IMR-90 (cell line): Measurements from ENCODE around the gene EED. TPM values are rescaled to one million over a fixed set of nuclear protein-coding genes. Genes with fewer than 3 reads are reported as not detected.

ENCODE experiments used
- ATAC-seq: fragments of 200-7000 bp; cut with Tn5 transposase; 2 replicates; pipeline ENCODE4 v1.9.1; 2020; ENCODE audit warnings: low read depth, mild to moderate bottlenecking, moderate library complexity
- BruUV-seq: library from RNA; stranded (reverse); fragments of 400-500 nt; replicated peaks from 2 replicates; lab custom pipeline; 2021; lab: Mats Ljungman, UMichigan
- CTCF ChIA-PET: fragments of 300-600 bp; formaldehyde crosslinking; extraction: SDS; loops from one replicate; lab custom pipeline; 2021; ENCODE audit warnings: antibody characterized with exemption; lab: Yijun Ruan, JAX
- POLR2A ChIA-PET: fragments of 300-600 bp; sonication (Branson Sonifier 250); formaldehyde crosslinking; loops from one replicate; lab custom pipeline; 2022; ENCODE audit warnings: antibody characterized with exemption; ENCODE audit not compliant: unreplicated experiment; lab: Charles Lee
- DNase-seq: peaks from one replicate; pipeline ENCODE4 v3.0.0; 2013
- H2AFZ ChIP-seq: replicated peaks from 2 replicates; pipeline ENCODE3; 2013; ENCODE audit warnings: low read length, mild to moderate bottlenecking; ENCODE audit not compliant: poor library complexity
- H2AK5ac ChIP-seq: 2 replicates; pipeline ENCODE4 v1.6.1; 2013; ENCODE audit warnings: low read depth, low read length, inconsistent platforms
- H2AK9ac ChIP-seq: replicated peaks from 2 replicates; pipeline ENCODE3; 2013; ENCODE audit warnings: mild to moderate bottlenecking, low read depth, low read length, moderate library complexity; ENCODE audit not compliant: poor library complexity
- H2BK120ac ChIP-seq: 2 replicates; pipeline ENCODE4 v1.6.1; 2013; ENCODE audit warnings: low read depth, low read length, inconsistent platforms
- H2BK15ac ChIP-seq: 3 replicates; pipeline ENCODE4 v1.6.1; 2013; ENCODE audit warnings: low read depth, low read length, inconsistent platforms
- H2BK20ac ChIP-seq: 2 replicates; pipeline ENCODE4 v1.6.1; 2013; ENCODE audit warnings: low read depth, mild to moderate bottlenecking, inconsistent platforms, low read length, moderate library complexity
- H2BK5ac ChIP-seq: 2 replicates; pipeline ENCODE4 v1.6.1; 2013; ENCODE audit warnings: mild to moderate bottlenecking, low read depth, low read length, inconsistent platforms; ENCODE audit not compliant: poor library complexity, severe bottlenecking
- H3K14ac ChIP-seq: replicated peaks from 2 replicates; pipeline ENCODE4 v1.6.1; 2013; ENCODE audit warnings: low read depth, low read length, inconsistent platforms
- H3K18ac ChIP-seq: 2 replicates; pipeline ENCODE4 v1.6.1; 2013; ENCODE audit warnings: low read depth, low read length, control low read depth
- H3K23ac ChIP-seq: 2 replicates; pipeline ENCODE4 v1.6.1; 2013; ENCODE audit warnings: low read depth, low read length, inconsistent platforms
- H3K27ac ChIP-seq: 2 replicates; pipeline ENCODE4 v1.5.1; 2013; ENCODE audit warnings: mild to moderate bottlenecking, control low read depth, low read length; ENCODE audit not compliant: insufficient read depth
- H3K27me3 ChIP-seq: 2 replicates; pipeline ENCODE4 v1.6.1; 2013; ENCODE audit warnings: low read length; ENCODE audit not compliant: control insufficient read depth, insufficient read depth
- H3K36me3 ChIP-seq: 2 replicates; pipeline ENCODE4 v1.6.1; 2013; ENCODE audit warnings: low read length, mixed read lengths; ENCODE audit not compliant: control insufficient read depth, insufficient read depth
- H3K4ac ChIP-seq: 2 replicates; pipeline ENCODE4 v1.6.1; 2013; ENCODE audit warnings: low read depth, low read length, inconsistent platforms
- H3K4me1 ChIP-seq: 2 replicates; pipeline ENCODE4 v1.6.1; 2013; ENCODE audit warnings: low read length, mixed read lengths; ENCODE audit not compliant: control insufficient read depth, insufficient read depth
- H3K4me2 ChIP-seq: 2 replicates; pipeline ENCODE4 v1.6.1; 2013; ENCODE audit warnings: low read depth, mild to moderate bottlenecking, control low read depth, low read length, moderate library complexity
- H3K4me3 ChIP-seq: 2 replicates; pipeline ENCODE4 v1.5.1; 2013; ENCODE audit warnings: low read depth, mild to moderate bottlenecking, control low read depth, low read length, moderate library complexity; ENCODE audit not compliant: insufficient read depth
- H3K56ac ChIP-seq: 2 replicates; pipeline ENCODE4 v1.6.1; 2013; ENCODE audit warnings: low read length, inconsistent platforms; ENCODE audit not compliant: insufficient read depth; ENCODE audit errors: extremely low read depth
- H3K79me1 ChIP-seq, 2 experiments: 2 replicates each; pipeline ENCODE4 v1.6.1; 2013; ENCODE audit warnings: low read length in 2 of 2, inconsistent platforms in 1 of 2, low read depth in 1 of 2
- H3K9ac ChIP-seq: 2 replicates; pipeline ENCODE4 v1.6.1; 2013; ENCODE audit warnings: low read depth, low read length, control low read depth
- H3K9me1 ChIP-seq: 2 replicates; pipeline ENCODE4 v1.6.1; 2013; ENCODE audit warnings: low read length, inconsistent platforms; ENCODE audit not compliant: insufficient read depth
- H3K9me3 ChIP-seq: 2 replicates; pipeline ENCODE4 v1.6.1; 2013; ENCODE audit warnings: low read length; ENCODE audit not compliant: control insufficient read depth, insufficient read depth
- H4K20me1 ChIP-seq: 2 replicates; pipeline ENCODE4 v1.6.1; 2013; ENCODE audit warnings: low read length, inconsistent platforms; ENCODE audit not compliant: insufficient read depth
- H4K5ac ChIP-seq: 2 replicates; pipeline ENCODE4 v1.6.1; 2013; ENCODE audit warnings: mild to moderate bottlenecking, low read depth, low read length, control low read depth
- H4K8ac ChIP-seq, 2 experiments: 2 replicates each; pipeline ENCODE4 v1.6.1; 2013; ENCODE audit warnings: low read depth in 2 of 2, low read length in 2 of 2, control low read depth in 1 of 2, inconsistent platforms in 1 of 2
- H4K91ac ChIP-seq: 2 replicates; pipeline ENCODE4 v1.6.1; 2013; ENCODE audit warnings: low read depth, low read length, inconsistent platforms; ENCODE audit not compliant: insufficient read depth
- BHLHE40 ChIP-seq: fragments of 150-350 bp; IDR thresholded peaks from 2 replicates; pipeline ENCODE4 v1.6.1; 2016; ENCODE audit warnings: mild to moderate bottlenecking, low read depth, low read length
- CEBPB ChIP-seq: IDR thresholded peaks from 2 replicates; pipeline ENCODE4 v1.6.1; 2012; ENCODE audit warnings: low read depth, low read length, improper control_type of control experiment
- CHD1 ChIP-seq: IDR thresholded peaks from 2 replicates; pipeline ENCODE4 v1.6.1; 2012; ENCODE audit warnings: low read depth, low read length, improper control_type of control experiment
- FOS ChIP-seq: fragments of 150-350 bp; IDR thresholded peaks from 2 replicates; pipeline ENCODE4 v1.6.1; 2016; ENCODE audit warnings: low read depth, low read length
- MAFK ChIP-seq: IDR thresholded peaks from 2 replicates; pipeline ENCODE4 v1.6.1; 2012; ENCODE audit warnings: low read depth, low read length, improper control_type of control experiment
- MAZ ChIP-seq: IDR thresholded peaks from 2 replicates; pipeline ENCODE4 v1.6.1; 2012; ENCODE audit warnings: low read depth, mild to moderate bottlenecking, low read length, improper control_type of control experiment, moderate library complexity, borderline replicate concordance
- MXI1 ChIP-seq: IDR thresholded peaks from 2 replicates; pipeline ENCODE4 v1.6.1; 2012; ENCODE audit warnings: low read depth, mild to moderate bottlenecking, low read length, moderate library complexity, borderline replicate concordance
- NFE2L2 ChIP-seq: fragments of 150-350 bp; IDR thresholded peaks from 2 replicates; pipeline ENCODE4 v1.6.1; 2016; ENCODE audit warnings: low read depth, mild to moderate bottlenecking, low read length
- POLR2A ChIP-seq: IDR thresholded peaks from 2 replicates; pipeline ENCODE4 v1.6.1; 2012; ENCODE audit warnings: mild to moderate bottlenecking, low read depth, low read length
- RAD21 ChIP-seq: IDR thresholded peaks from 2 replicates; pipeline ENCODE4 v1.6.1; 2012; ENCODE audit warnings: low read length, improper control_type of control experiment
- RCOR1 ChIP-seq: IDR thresholded peaks from 2 replicates; pipeline ENCODE4 v1.6.1; 2012; ENCODE audit warnings: mild to moderate bottlenecking, low read length, improper control_type of control experiment; ENCODE audit not compliant: insufficient replicate concordance
- RFX5 ChIP-seq: IDR thresholded peaks from 2 replicates; pipeline ENCODE4 v1.8.0; 2012; ENCODE audit warnings: low read depth, mild to moderate bottlenecking, low read length, moderate library complexity
- SMC3 ChIP-seq: fragments of 150-350 bp; IDR thresholded peaks from 2 replicates; pipeline ENCODE4 v1.6.1; 2016; ENCODE audit warnings: low read depth, mild to moderate bottlenecking, antibody characterized with exemption, low read length, moderate library complexity
- dilution Hi-C: fragments of 300-500 bp; cut with HindIII; formaldehyde crosslinking; loops from one replicate; pipeline ENCODE4 v1.14.3; 2018; ENCODE audit warnings: low sequenced_read_pairs; ENCODE audit not compliant: unreplicated experiment
- in situ Hi-C: fragments of 300-500 bp; cut with MboI; formaldehyde crosslinking; loops from 3 replicates; pipeline ENCODE4 v1.14.3; 2019; ENCODE audit warnings: low sequenced_read_pairs, inconsistent platforms, mixed read lengths
- intact Hi-C: fragments of 100-400 bp; cut with micrococcal nuclease; formaldehyde crosslinking; loops from 2 replicates; pipeline ENCODE4 v1.10.0; 2022
- polyA plus RNA-seq, 3 experiments: library from polyadenylated mRNA; depleted of rRNA; stranded (reverse); fragments of >200 nt; gene quantifications; 2 replicates each; pipeline ENCODE4 v1.2.3, GENCODE V29; 2012; ENCODE audit warnings: low replicate concordance in 1 of 3
- total RNA-seq: library from RNA; depleted of rRNA; stranded (reverse); fragments of >200 nt; gene quantifications from 2 replicates; pipeline ENCODE4 v1.2.3, GENCODE V29; 2012
- TF ChIP-seq, protein P1 (sequence below): fragments of 150-350 bp; IDR thresholded peaks from 2 replicates; pipeline ENCODE4 v1.6.1; 2017; ENCODE audit warnings: mild to moderate bottlenecking, antibody characterized with exemption, low read length, low read depth
- TF ChIP-seq, protein P2 (sequence below): conservative IDR thresholded peaks from 2 replicates; pipeline ENCODE4 v1.5.1; 2012; ENCODE audit warnings: mild to moderate bottlenecking, low read depth, low read length, improper control_type of control experiment
- TF ChIP-seq, protein P3 (sequence below): fragments of 150-350 bp; IDR thresholded peaks from 2 replicates; pipeline ENCODE4 v1.6.1; 2016; ENCODE audit warnings: low read depth, mild to moderate bottlenecking, low read length, moderate library complexity, borderline replicate concordance

Gene EED
- total and polyA plus RNA-seq, 2 of the 4 experiments (the other 2 are of a cell fraction), result 11.1 to 11.5 TPM

DNA sequence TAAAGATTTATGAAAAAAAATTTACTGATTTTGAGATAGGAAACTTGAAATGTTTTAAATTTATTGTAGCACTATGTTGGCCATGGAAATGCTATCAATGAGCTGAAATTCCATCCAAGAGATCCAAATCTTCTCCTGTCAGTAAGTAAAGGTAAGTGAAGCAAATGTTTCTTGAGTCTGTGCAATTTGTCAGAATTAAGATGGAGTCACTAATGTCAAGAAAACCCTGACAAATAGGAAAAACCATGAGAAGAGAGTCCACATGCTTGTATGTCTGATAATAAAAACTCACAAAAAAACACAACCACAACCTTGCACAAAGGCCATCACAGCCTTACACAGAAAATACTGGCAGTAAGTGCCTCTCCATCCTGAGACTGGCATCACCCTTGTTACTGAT, 12.9 kb downstream of the EED start:
- H2BK15ac ChIP-seq, result no peak overlapping the region
- no peak overlapping the region for H2AK5ac ChIP-seq
- H4K91ac ChIP-seq, result no peak overlapping the region
- H3K23ac ChIP-seq, result no peak overlapping the region
- H2BK20ac ChIP-seq, result no peak overlapping the region
- H3K56ac ChIP-seq, result no peak overlapping the region
- peaks cover 10% of the 10 kb centered on the region for H3K36me3 ChIP-seq
- H3K14ac ChIP-seq, result no peak overlapping the region
- no peak overlapping the region for H2AFZ ChIP-seq
- H4K5ac ChIP-seq, result no peak overlapping the region
- H2AK9ac ChIP-seq, result no peak overlapping the region
- H3K27me3 ChIP-seq, result no peaks in the 10 kb centered on the region
- H4K8ac ChIP-seq, result no peak overlapping the region
- dilution Hi-C loops, result no loop called here
- no peaks in the 10 kb centered on the region; the same call in 1 of the 2 replicates for H4K20me1 ChIP-seq
- H3K4me1 ChIP-seq, result peaks cover 2% of the 10 kb centered on the region; the same call in 1 of the 2 replicates
- no peak overlapping the region for H3K4ac ChIP-seq
- H3K9me1 ChIP-seq, result peaks cover 6% of the 10 kb centered on the region; the same call in 1 of the 2 replicates
- H3K4me3 ChIP-seq, result no peak overlapping the region
- H2BK120ac ChIP-seq, result no peak overlapping the region
- intact Hi-C loops, result no loop called here
- no peaks in the 10 kb centered on the region for H3K9me3 ChIP-seq
- peaks cover 10 to 36% of the 10 kb centered on the region in 2 experiments; a peak in 3 of 4 replicates for H3K79me1 ChIP-seq
- no peak overlapping the region for H3K27ac ChIP-seq
- no peak overlapping the region for H3K18ac ChIP-seq
- TF ChIP-seq CEBPB (no peak), MXI1 (no peak), RFX5 (no peak), BHLHE40 (no peak), MAFK (no peak), CHD1 (no peak), NFE2L2 (no peak), POLR2A (no peak), RCOR1 (no peak), MAZ (no peak), RAD21 (no peak), FOS (no peak), SMC3 (no peak)
- TF ChIP-seq, protein P1, sequence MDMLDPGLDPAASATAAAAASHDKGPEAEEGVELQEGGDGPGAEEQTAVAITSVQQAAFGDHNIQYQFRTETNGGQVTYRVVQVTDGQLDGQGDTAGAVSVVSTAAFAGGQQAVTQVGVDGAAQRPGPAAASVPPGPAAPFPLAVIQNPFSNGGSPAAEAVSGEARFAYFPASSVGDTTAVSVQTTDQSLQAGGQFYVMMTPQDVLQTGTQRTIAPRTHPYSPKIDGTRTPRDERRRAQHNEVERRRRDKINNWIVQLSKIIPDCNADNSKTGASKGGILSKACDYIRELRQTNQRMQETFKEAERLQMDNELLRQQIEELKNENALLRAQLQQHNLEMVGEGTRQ, result no peak
- TF ChIP-seq, protein P2, sequence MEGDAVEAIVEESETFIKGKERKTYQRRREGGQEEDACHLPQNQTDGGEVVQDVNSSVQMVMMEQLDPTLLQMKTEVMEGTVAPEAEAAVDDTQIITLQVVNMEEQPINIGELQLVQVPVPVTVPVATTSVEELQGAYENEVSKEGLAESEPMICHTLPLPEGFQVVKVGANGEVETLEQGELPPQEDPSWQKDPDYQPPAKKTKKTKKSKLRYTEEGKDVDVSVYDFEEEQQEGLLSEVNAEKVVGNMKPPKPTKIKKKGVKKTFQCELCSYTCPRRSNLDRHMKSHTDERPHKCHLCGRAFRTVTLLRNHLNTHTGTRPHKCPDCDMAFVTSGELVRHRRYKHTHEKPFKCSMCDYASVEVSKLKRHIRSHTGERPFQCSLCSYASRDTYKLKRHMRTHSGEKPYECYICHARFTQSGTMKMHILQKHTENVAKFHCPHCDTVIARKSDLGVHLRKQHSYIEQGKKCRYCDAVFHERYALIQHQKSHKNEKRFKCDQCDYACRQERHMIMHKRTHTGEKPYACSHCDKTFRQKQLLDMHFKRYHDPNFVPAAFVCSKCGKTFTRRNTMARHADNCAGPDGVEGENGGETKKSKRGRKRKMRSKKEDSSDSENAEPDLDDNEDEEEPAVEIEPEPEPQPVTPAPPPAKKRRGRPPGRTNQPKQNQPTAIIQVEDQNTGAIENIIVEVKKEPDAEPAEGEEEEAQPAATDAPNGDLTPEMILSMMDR, result no peak
- TF ChIP-seq, protein P3, sequence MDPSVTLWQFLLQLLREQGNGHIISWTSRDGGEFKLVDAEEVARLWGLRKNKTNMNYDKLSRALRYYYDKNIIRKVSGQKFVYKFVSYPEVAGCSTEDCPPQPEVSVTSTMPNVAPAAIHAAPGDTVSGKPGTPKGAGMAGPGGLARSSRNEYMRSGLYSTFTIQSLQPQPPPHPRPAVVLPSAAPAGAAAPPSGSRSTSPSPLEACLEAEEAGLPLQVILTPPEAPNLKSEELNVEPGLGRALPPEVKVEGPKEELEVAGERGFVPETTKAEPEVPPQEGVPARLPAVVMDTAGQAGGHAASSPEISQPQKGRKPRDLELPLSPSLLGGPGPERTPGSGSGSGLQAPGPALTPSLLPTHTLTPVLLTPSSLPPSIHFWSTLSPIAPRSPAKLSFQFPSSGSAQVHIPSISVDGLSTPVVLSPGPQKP, result no peak
- ATAC-seq, result no peak
- H2BK5ac ChIP-seq, result no peak overlapping the region
- no TSS peak for BruUV-seq
- H3K4me2 ChIP-seq, result no peak overlapping the region
- POLR2A ChIA-PET, result no interaction called here
- DNase-seq, result no peak
- in situ Hi-C loops, result no loop called here
- CTCF ChIA-PET, result no interaction called here
- no peak overlapping the region for H3K9ac ChIP-seq
